CD4-positive, CD25-positive, alpha-beta regulatory T cell (primary cell): ENCODE results near the gene WDFY3. TPM values are rescaled to one million over a fixed set of nuclear protein-coding genes. Genes with fewer than 3 reads are reported as not detected.

Experiments used
- ATAC-seq, 2 donors: fragments of 150-1000 bp; cut with Tn5 transposase; one replicate each; pipeline ENCODE4 v1.10.0; 2021; ENCODE audit warnings: low read depth in 2 of 2, moderate number of reproducible peaks in 2 of 2, moderate library complexity in 1 of 2
- DNase-seq, 3 donors: peaks; one replicate each; pipeline versions ENCODE4 v3.0.0 to v3.0.0-alpha.2; 2012 to 2022; ENCODE audit warnings: mixed read lengths in 1 of 3
- H3K27ac ChIP-seq: one replicate; pipeline ENCODE4 v1.7.0; 2013; ENCODE audit warnings: mild to moderate bottlenecking, low read length; ENCODE audit not compliant: insufficient read depth, poor library complexity, severe bottlenecking
- H3K27me3 ChIP-seq: one replicate; pipeline ENCODE4 v1.7.0; 2013; ENCODE audit warnings: low read length; ENCODE audit not compliant: control insufficient read depth, insufficient read depth
- H3K36me3 ChIP-seq: one replicate; pipeline ENCODE4 v1.7.0; 2013; ENCODE audit warnings: mild to moderate bottlenecking, low read length, moderate library complexity; ENCODE audit not compliant: control insufficient read depth, insufficient read depth
- H3K4me1 ChIP-seq: 2 replicates; pipeline ENCODE4 v1.7.0; 2013; ENCODE audit warnings: mild to moderate bottlenecking, low read length; ENCODE audit not compliant: insufficient read depth, control insufficient read depth, poor library complexity, severe bottlenecking
- H3K4me3 ChIP-seq: one replicate; pipeline ENCODE4 v1.7.0; 2013; ENCODE audit warnings: low read depth, mild to moderate bottlenecking, low read length, moderate library complexity
- H3K9me3 ChIP-seq, 2 experiments: 1 replicate in 1 of 2; 2 replicates in 1 of 2; pipeline ENCODE4 v1.7.0; 2013; ENCODE audit warnings: low read length in 2 of 2, mild to moderate bottlenecking in 1 of 2, moderate library complexity in 1 of 2; ENCODE audit not compliant: control insufficient read depth in 2 of 2
- H3K27ac Mint-ChIP-seq, 3 donors: one replicate each; pipeline ENCODE4 v1.8.0; 2020 to 2022; ENCODE audit warnings: mild to moderate bottlenecking in 3 of 3, mixed read lengths in 3 of 3, moderate library complexity in 2 of 3
- H3K27me3 Mint-ChIP-seq: one replicate; pipeline ENCODE4 v1.8.0; 2022; ENCODE audit warnings: mild to moderate bottlenecking, mixed read lengths
- H3K36me3 Mint-ChIP-seq: one replicate; pipeline ENCODE4 v1.8.0; 2020; ENCODE audit warnings: mixed read lengths
- H3K4me1 Mint-ChIP-seq, 4 donors: one replicate each; pipeline ENCODE4 v1.8.0; 2020 to 2022; ENCODE audit warnings: mixed read lengths in 4 of 4, mild to moderate bottlenecking in 1 of 4
- H3K4me3 Mint-ChIP-seq, 4 donors: one replicate each; pipeline ENCODE4 v1.8.0; 2020 to 2022; ENCODE audit warnings: mild to moderate bottlenecking in 4 of 4, mixed read lengths in 4 of 4, moderate library complexity in 3 of 4
- H3K9me3 Mint-ChIP-seq, 7 donors: one replicate each; pipeline ENCODE4 v1.8.0; 2020 to 2022; ENCODE audit warnings: mixed read lengths in 7 of 7, mild to moderate bottlenecking in 3 of 7, moderate library complexity in 2 of 7
- polyA plus RNA-seq, 4 donors: library from polyadenylated mRNA; unstranded; fragments of 300-500 nt; fragmentation: Illumina TruSeq; gene quantifications; one replicate each; pipeline ENCODE4 v1.2.3, GENCODE V29; 2021
- total RNA-seq: library from RNA; stranded (reverse); gene quantifications from one replicate; pipeline ENCODE4 v1.2.3, GENCODE V29; 2022

The WDFY3 gene
- total and polyA plus RNA-seq, 5 donors from 2014 or later, result 0.44 TPM; not detected in 4

DNA sequence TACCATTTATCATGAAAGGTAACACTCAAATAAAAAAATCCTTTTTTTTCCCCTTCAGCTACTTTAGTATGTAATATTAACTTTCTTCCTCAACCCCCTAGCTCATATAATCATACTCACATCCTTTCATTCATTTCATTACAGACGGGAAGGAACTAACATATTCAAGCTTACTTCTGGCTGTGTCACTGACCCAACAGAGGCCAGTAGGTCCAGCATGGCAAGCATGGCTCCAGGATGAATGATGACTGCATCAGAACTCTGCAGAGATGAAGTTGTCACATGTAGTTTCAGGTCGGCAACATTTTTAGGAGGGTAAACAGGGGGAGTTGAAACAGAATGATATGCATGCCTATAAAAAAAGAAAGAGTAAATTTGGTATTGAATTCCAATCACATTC is 163.4 kb downstream of the WDFY3 start:
- peaks cover 2% of the 10 kb centered on the region for H3K27me3 Mint-ChIP-seq
- ATAC-seq (no peak), DNase-seq (no peak)
- Histone ChIP-seq H3K36me3 (no peaks in the 10 kb centered on the region), H3K27ac (no peak overlapping the region), H3K4me3 (no peak overlapping the region), H3K27me3 (no peaks in the 10 kb centered on the region), H3K9me3 (no peaks in the 10 kb centered on the region), H3K4me1 (no peaks in the 10 kb centered on the region)
- no peaks in the 10 kb centered on the region for H3K36me3 Mint-ChIP-seq
- H3K4me1 Mint-ChIP-seq, result no peaks in the 10 kb centered on the region
- no peak overlapping the region for H3K27ac Mint-ChIP-seq
- peaks cover 0 to 5% (median 0%) of the 10 kb centered on the region in 7 donors for H3K9me3 Mint-ChIP-seq
- no peak overlapping the region for H3K4me3 Mint-ChIP-seq

DNA sequence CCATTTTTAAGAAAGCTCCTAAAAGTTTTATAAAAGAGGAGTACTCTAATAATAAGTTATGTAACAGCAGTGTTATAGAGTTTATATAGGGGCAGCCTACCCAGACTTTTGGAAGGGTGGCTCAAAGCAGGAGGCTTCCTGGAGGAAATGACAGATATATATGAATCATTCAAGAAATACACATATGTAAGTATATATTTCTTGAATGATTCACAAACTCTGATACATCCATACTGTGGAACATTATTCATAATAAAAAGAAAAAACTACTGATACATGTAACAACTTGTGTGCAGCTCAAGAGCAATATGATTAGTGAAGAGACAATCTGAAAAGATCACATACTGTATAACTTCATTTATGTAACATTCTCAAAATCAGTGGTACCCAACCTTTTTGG is 166.2 kb downstream of the WDFY3 start:
- no peak for ATAC-seq
- Mint-ChIP-seq H3K36me3 (no peaks in the 10 kb centered on the region), H3K4me3 (no peak overlapping the region), H3K27ac (no peak overlapping the region), H3K27me3 (no peaks in the 10 kb centered on the region), H3K4me1 (no peaks in the 10 kb centered on the region), H3K9me3 (peaks cover 0 to 5% (median 0%) of the 10 kb centered on the region in 7 donors)
- DNase-seq, result no peak
- no peaks in the 10 kb centered on the region for H3K36me3 ChIP-seq
- H3K4me1 ChIP-seq, result no peaks in the 10 kb centered on the region
- no peaks in the 10 kb centered on the region for H3K9me3 ChIP-seq
- H3K27ac ChIP-seq, result no peak overlapping the region
- H3K27me3 ChIP-seq, result no peaks in the 10 kb centered on the region
- H3K4me3 ChIP-seq, result no peak overlapping the region

DNA sequence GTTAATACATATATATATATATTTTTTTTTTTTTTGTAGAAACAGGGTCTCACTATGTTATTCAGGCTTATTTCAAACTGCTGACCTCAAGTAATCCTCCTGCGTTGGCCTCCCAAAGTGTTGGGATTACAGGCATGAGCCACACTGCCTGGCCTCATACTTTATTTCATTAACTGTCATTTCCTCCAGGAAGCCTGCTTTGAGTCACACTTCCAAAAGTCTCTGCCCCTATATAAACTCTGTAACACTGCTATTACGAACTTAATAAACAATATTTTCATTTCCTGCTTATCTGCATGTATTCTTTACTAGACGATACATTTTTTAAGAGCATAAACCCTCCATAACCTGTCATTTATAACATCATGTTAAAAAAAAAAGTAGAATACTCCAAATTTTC is 167.2 kb downstream of the WDFY3 start:
- Mint-ChIP-seq H3K4me3 (no peak overlapping the region), H3K27me3 (no peaks in the 10 kb centered on the region), H3K9me3 (peaks cover 0 to 5% (median 0%) of the 10 kb centered on the region in 7 donors), H3K4me1 (no peaks in the 10 kb centered on the region), H3K27ac (no peak overlapping the region), H3K36me3 (no peaks in the 10 kb centered on the region)
- Histone ChIP-seq H3K27ac (no peak overlapping the region), H3K27me3 (no peaks in the 10 kb centered on the region), H3K36me3 (no peaks in the 10 kb centered on the region), H3K4me3 (no peak overlapping the region), H3K9me3 (no peaks in the 10 kb centered on the region), H3K4me1 (no peaks in the 10 kb centered on the region)
- ATAC-seq (no peak), DNase-seq (no peak)

DNA sequence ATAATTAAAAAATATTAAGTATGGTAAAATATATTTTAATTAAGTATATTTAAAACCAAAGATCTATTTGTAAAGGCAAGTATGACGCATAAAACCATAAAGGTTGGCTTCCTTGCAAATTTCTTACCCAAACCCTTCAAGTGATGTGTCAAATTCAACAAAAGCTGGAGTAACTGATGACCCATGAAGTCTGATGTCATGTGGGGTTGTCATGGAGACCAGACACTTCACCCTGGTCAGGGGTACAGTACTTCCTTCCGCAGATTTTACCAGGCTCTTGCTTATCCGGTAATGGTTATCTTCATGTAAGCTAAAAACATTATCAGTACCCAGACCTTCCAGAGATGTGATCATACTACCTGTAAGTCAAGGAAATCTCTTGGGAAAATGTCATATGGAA is 170.1 kb downstream of the WDFY3 start:
- ATAC-seq (no peak), DNase-seq (no peak)
- Mint-ChIP-seq H3K4me1 (no peaks in the 10 kb centered on the region), H3K27ac (no peak overlapping the region), H3K36me3 (no peaks in the 10 kb centered on the region), H3K27me3 (no peaks in the 10 kb centered on the region), H3K4me3 (no peak overlapping the region), H3K9me3 (peaks cover 0 to 2% (median 0%) of the 10 kb centered on the region in 7 donors)
- Histone ChIP-seq H3K4me3 (no peak overlapping the region), H3K27me3 (no peaks in the 10 kb centered on the region), H3K36me3 (no peaks in the 10 kb centered on the region), H3K27ac (no peak overlapping the region), H3K4me1 (no peaks in the 10 kb centered on the region), H3K9me3 (no peaks in the 10 kb centered on the region)

DNA sequence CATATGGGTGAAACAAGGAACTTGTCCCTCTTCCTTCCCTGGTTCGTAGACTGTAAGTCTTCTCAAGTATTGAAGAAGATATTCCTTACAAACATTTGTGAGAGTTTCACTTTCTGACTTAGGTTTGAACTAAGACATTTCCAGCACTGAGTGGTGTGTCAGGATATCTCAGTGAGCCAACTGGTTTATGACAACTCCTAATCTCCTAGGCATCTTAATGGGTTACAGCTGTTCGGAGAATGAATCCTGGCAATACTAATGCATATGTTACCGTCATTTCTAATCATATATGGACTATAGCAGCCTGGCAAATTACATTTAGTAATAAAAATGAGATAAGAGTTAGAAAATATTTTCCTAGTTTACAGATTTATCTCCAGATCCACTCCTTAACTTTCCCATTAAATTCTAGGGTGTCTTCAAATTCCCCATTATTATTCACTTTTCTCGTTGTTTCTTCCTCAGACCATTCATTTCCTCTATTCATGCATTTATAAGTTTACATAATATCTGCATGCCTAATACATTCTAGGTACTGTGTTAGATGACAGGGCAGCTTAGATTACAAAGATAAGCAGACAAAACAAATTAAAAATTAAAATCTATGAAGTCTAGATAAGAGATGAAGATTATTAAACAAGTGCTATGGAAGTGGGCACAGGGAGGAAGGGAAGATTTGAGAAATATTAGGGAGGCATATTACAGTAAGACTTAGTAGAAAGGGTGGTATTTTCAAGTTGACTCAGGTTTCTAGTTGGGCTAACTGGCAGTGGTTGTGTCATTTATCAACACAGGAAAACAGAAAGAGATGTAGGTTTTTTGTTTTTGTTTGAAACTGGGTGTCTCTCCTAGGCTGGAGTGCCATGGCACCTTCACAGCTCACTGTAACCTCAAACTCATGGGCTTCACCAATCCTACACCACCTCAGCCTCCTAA is 173.9 kb downstream of the WDFY3 start:
- no peak for ATAC-seq
- Histone ChIP-seq H3K36me3 (no peaks in the 10 kb centered on the region), H3K27ac (no peak overlapping the region), H3K4me1 (no peaks in the 10 kb centered on the region), H3K9me3 (no peaks in the 10 kb centered on the region), H3K4me3 (no peak overlapping the region), H3K27me3 (no peaks in the 10 kb centered on the region)
- no peak for DNase-seq
- Mint-ChIP-seq H3K4me3 (no peak overlapping the region), H3K27me3 (no peaks in the 10 kb centered on the region), H3K4me1 (no peaks in the 10 kb centered on the region), H3K9me3 (peaks cover 0 to 3% (median 0%) of the 10 kb centered on the region in 7 donors), H3K27ac (no peak overlapping the region), H3K36me3 (no peaks in the 10 kb centered on the region)

DNA sequence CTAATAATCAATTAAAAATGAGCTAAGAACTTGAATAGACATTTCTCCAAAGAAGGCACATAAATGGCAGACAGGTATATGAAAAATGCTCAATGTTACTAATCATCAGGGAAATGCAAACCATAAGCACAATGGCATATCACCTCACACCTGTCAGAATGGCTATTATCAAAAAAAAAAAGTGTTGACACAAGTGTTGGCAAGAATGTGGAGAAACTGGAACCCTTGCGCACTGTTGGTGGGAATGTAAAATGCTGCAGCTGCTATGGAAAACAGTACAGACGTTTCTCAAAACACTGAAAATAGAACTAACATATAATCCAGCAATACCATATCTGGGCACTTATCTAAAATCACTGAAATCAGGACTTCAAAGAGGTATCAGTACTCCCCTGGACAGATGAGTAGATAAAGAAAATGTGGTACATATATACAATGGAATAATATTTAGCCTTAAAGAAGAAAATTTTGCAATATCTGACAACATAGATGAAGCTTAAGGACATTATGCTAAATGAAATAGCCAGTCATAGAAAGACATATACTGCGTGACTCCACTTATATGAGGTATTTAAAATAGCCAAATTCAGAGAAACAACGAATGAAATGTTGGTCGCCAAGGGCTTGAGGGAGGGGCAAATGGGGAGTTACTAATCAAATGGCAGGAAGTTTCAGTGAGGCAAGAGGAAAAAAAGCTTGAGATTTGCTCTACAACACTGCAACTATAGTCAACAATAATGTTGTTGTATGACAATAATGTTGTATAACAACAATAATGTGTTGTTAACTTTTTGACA is 175.5 kb downstream of the WDFY3 start:
- Mint-ChIP-seq H3K4me1 (no peaks in the 10 kb centered on the region), H3K27ac (no peak overlapping the region), H3K36me3 (no peaks in the 10 kb centered on the region), H3K27me3 (no peaks in the 10 kb centered on the region), H3K4me3 (no peak overlapping the region), H3K9me3 (peaks cover 0 to 3% (median 0%) of the 10 kb centered on the region in 7 donors)
- ATAC-seq (no peak), DNase-seq (no peak)
- H3K27me3 ChIP-seq, result no peaks in the 10 kb centered on the region
- no peaks in the 10 kb centered on the region for H3K9me3 ChIP-seq
- H3K4me1 ChIP-seq, result no peaks in the 10 kb centered on the region
- no peaks in the 10 kb centered on the region for H3K36me3 ChIP-seq
- no peak overlapping the region for H3K27ac ChIP-seq
- no peak overlapping the region for H3K4me3 ChIP-seq

DNA sequence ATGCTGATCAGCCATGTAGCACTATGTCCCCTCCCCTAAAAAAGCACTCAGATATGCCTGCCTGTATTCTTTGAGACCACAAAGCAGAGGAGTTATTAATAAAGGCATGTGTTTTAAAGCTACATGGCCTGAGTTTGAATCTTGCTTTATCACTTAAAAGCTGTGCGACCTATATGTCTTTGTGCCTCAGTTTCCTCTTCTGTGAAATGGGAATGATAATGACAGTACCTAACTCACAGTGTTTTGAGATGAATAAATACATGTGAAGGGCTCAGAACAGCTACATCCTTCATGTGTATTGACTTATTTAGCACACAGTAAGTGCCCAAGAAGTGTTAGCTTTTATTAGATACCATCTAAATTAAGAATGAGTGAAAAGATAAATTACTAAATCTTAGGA is 180.0 kb downstream of the WDFY3 start:
- peaks cover 0 to 3% (median 0%) of the 10 kb centered on the region in 7 donors for H3K9me3 Mint-ChIP-seq
- Histone ChIP-seq H3K4me1 (no peaks in the 10 kb centered on the region), H3K9me3 (no peaks in the 10 kb centered on the region), H3K36me3 (no peaks in the 10 kb centered on the region), H3K27ac (no peak overlapping the region), H3K27me3 (no peaks in the 10 kb centered on the region), H3K4me3 (no peak overlapping the region)
- no peak overlapping the region for H3K4me3 Mint-ChIP-seq
- H3K4me1 Mint-ChIP-seq, result no peaks in the 10 kb centered on the region
- no peak overlapping the region for H3K27ac Mint-ChIP-seq
- DNase-seq (no peak), ATAC-seq (no peak)
- H3K36me3 Mint-ChIP-seq, result no peaks in the 10 kb centered on the region
- H3K27me3 Mint-ChIP-seq, result no peaks in the 10 kb centered on the region
